Vagina (tissue), 2 donors: Measurements from ENCODE around the gene BIVM.

Experiments used
- CTCF ChIP-seq, 3 experiments: fragments of 450-650 bp in 2 of 3; fragments of 200-600 bp in 1 of 3; sonication (generic) in 1 of 3; IDR thresholded peaks; one replicate each; pipeline ENCODE4 v1.5.1; 2017 to 2019; ENCODE audit warnings: antibody characterized with exemption in 3 of 3, mild to moderate bottlenecking in 2 of 3, moderate library complexity in 2 of 3
- POLR2AphosphoS5 ChIP-seq, 2 donors: sonication (generic); formaldehyde crosslinking; IDR thresholded peaks; one replicate each; pipeline ENCODE4 v1.9.0; 2017; ENCODE audit warnings: antibody characterized with exemption in 2 of 2, mild to moderate bottlenecking in 2 of 2, low read depth in 1 of 2; ENCODE audit not compliant: insufficient read depth in 1 of 2

- TF ChIP-seq POLR2AphosphoS5 (IDR thresholded peaks at IDR 0.05; ENCODE audit: insufficient read depth in 1 of 2, low read depth in 1 of 2) (no peak), CTCF (IDR thresholded peaks at IDR 0.05) (no peak)
These were observed 41.9 kb upstream of the BIVM start for GRCh38 chr13:102757006-102757405.
